ENCODE measurements around the gene CLDN1. TPM values are rescaled to one million over a fixed set of nuclear protein-coding genes. Genes with fewer than 3 reads are reported as not detected.

CLDN1 gene
- polyA plus RNA-seq, 1 donor from 2014 or later, result 1.3 TPM

- Histone ChIP-seq H3F3A (ENCODE audit: insufficient read depth, low read length, poor library complexity, severe bottlenecking) (no peaks in the 10 kb centered on the region), H3K27me3 (ENCODE audit: insufficient read depth, low read depth, low read length) (no peaks in the 10 kb centered on the region), H3K79me2 (replicated peaks; ENCODE audit: insufficient read depth, low read length) (no peaks in the 10 kb centered on the region), H3K27ac (ENCODE audit: low read length) (no peak overlapping the region), H3K9me3 (ENCODE audit: low read length) (no peaks in the 10 kb centered on the region), H3K9me2 (ENCODE audit: insufficient read depth, low read length) (no peaks in the 10 kb centered on the region), H3K36me3 (ENCODE audit: insufficient read depth, low read length) (no peaks in the 10 kb centered on the region), H3K9ac (ENCODE audit: low read length) (no peak overlapping the region), H3K4me2 (ENCODE audit: low read length) (no peak overlapping the region), H3K4me3 (ENCODE audit: low read length) (no peak overlapping the region), H2AFZ (ENCODE audit: low read depth, low read length) (no peak overlapping the region), H4K20me1 (ENCODE audit: insufficient read depth) (no peaks in the 10 kb centered on the region)
- TF ChIP-seq RAD21 (conservative IDR thresholded peaks at IDR 0.05) (no peak), SMC3 (conservative IDR thresholded peaks at IDR 0.05; ENCODE audit: poor library complexity) (no peak), TAF1 (IDR thresholded peaks at IDR 0.05; ENCODE audit: low read depth) (no peak), MXI1 (conservative IDR thresholded peaks at IDR 0.05; ENCODE audit: poor library complexity, severe bottlenecking) (no peak), EZH2 (IDR thresholded peaks at IDR 0.05; ENCODE audit: borderline replicate concordance, insufficient read depth, low read length, poor library complexity, severe bottlenecking) (no peak), REST (IDR thresholded peaks at IDR 0.05; ENCODE audit: borderline replicate concordance) (no peak), POLR2AphosphoS5 (IDR thresholded peaks at IDR 0.05) (no peak), EP300 (conservative IDR thresholded peaks at IDR 0.05; ENCODE audit: poor library complexity, severe bottlenecking) (no peak)
- TF ChIP-seq, protein P1, sequence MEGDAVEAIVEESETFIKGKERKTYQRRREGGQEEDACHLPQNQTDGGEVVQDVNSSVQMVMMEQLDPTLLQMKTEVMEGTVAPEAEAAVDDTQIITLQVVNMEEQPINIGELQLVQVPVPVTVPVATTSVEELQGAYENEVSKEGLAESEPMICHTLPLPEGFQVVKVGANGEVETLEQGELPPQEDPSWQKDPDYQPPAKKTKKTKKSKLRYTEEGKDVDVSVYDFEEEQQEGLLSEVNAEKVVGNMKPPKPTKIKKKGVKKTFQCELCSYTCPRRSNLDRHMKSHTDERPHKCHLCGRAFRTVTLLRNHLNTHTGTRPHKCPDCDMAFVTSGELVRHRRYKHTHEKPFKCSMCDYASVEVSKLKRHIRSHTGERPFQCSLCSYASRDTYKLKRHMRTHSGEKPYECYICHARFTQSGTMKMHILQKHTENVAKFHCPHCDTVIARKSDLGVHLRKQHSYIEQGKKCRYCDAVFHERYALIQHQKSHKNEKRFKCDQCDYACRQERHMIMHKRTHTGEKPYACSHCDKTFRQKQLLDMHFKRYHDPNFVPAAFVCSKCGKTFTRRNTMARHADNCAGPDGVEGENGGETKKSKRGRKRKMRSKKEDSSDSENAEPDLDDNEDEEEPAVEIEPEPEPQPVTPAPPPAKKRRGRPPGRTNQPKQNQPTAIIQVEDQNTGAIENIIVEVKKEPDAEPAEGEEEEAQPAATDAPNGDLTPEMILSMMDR (IDR thresholded peaks at IDR 0.05; ENCODE audit: poor library complexity, severe bottlenecking), result no peak
Measured at GRCh38 chr3:190299969-190300368, 22.3 kb downstream of the CLDN1 start.

DNA sequence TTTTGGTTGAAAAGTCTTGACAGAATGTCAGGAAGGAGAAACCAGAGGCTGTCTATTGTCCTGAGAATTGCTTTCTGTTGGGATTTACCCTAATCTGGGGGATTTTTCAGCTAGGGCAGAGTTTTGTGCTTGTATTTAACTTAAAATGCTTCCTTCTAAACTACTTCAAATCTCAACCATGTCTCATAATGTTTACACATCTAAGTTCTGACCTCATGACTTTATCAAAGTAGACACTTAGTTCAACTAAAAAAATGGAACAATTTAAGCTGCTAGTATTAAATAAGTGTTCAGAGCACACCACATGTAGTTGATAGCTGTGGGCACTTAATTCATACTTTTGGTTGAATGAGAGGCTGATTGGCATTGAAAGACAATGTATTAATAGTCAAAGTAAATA is 28.2 kb downstream of the CLDN1 start:
- Histone ChIP-seq H3K9me2 (ENCODE audit: insufficient read depth, low read length) (no peaks in the 10 kb centered on the region), H4K20me1 (ENCODE audit: insufficient read depth) (no peaks in the 10 kb centered on the region), H3K4me2 (ENCODE audit: low read length) (no peak overlapping the region), H3K4me3 (ENCODE audit: low read length) (no peak overlapping the region), H2AFZ (ENCODE audit: low read depth, low read length) (no peak overlapping the region), H3K9ac (ENCODE audit: low read length) (no peak overlapping the region), H3K79me2 (replicated peaks; ENCODE audit: insufficient read depth, low read length) (no peaks in the 10 kb centered on the region), H3K36me3 (ENCODE audit: insufficient read depth, low read length) (no peaks in the 10 kb centered on the region), H3F3A (ENCODE audit: insufficient read depth, low read length, poor library complexity, severe bottlenecking) (no peaks in the 10 kb centered on the region), H3K9me3 (ENCODE audit: low read length) (no peaks in the 10 kb centered on the region), H3K27ac (ENCODE audit: low read length) (no peak overlapping the region), H3K27me3 (ENCODE audit: insufficient read depth, low read depth, low read length) (no peaks in the 10 kb centered on the region)
- no peak for TF ChIP-seq EZH2 (IDR thresholded peaks at IDR 0.05; ENCODE audit: borderline replicate concordance, insufficient read depth, low read length, poor library complexity, severe bottlenecking)
- no peak for TF ChIP-seq POLR2AphosphoS5 (IDR thresholded peaks at IDR 0.05)

- Histone ChIP-seq H2AFZ (ENCODE audit: low read depth, low read length) (no peak overlapping the region), H3K4me2 (ENCODE audit: low read length) (no peak overlapping the region), H3K9ac (ENCODE audit: low read length) (no peak overlapping the region), H3K9me3 (ENCODE audit: low read length) (no peaks in the 10 kb centered on the region), H3K27me3 (ENCODE audit: insufficient read depth, low read depth, low read length) (no peaks in the 10 kb centered on the region), H3K4me3 (ENCODE audit: low read length) (no peak overlapping the region), H3K36me3 (ENCODE audit: insufficient read depth, low read length) (no peaks in the 10 kb centered on the region), H3F3A (ENCODE audit: insufficient read depth, low read length, poor library complexity, severe bottlenecking) (no peaks in the 10 kb centered on the region), H4K20me1 (ENCODE audit: insufficient read depth) (no peaks in the 10 kb centered on the region), H3K79me2 (replicated peaks; ENCODE audit: insufficient read depth, low read length) (no peaks in the 10 kb centered on the region), H3K27ac (ENCODE audit: low read length) (no peak overlapping the region), H3K9me2 (ENCODE audit: insufficient read depth, low read length) (no peaks in the 10 kb centered on the region)
- TF ChIP-seq RAD21 (conservative IDR thresholded peaks at IDR 0.05) (no peak), REST (IDR thresholded peaks at IDR 0.05; ENCODE audit: borderline replicate concordance) (no peak), POLR2AphosphoS5 (IDR thresholded peaks at IDR 0.05) (no peak), EZH2 (IDR thresholded peaks at IDR 0.05; ENCODE audit: borderline replicate concordance, insufficient read depth, low read length, poor library complexity, severe bottlenecking) (no peak)
Measured at GRCh38 chr3:190293621-190294020, 28.6 kb downstream of the CLDN1 start.
